Measurements from ENCODE around the gene KIF27.

KIF27 gene

GRCh38 chr9:83960991-83961390, 39.8 kb upstream of the KIF27 start:
- Histone ChIP-seq H2AK5ac (ENCODE audit: low read length) (no peak overlapping the region), H3K4me2 (ENCODE audit: low read length) (no peak overlapping the region), H4K8ac (ENCODE audit: low read depth, low read length) (no peak overlapping the region), H3K36me3 (ENCODE audit: control insufficient read depth in 1 of 2, insufficient read depth in 2 of 2, low read length in 2 of 2) (no peaks in the 10 kb centered on the region), H3K79me1 (ENCODE audit: low read length) (peaks cover 5% of the 10 kb centered on the region), H2BK12ac (ENCODE audit: low read length) (no peak overlapping the region), H3K23ac (ENCODE audit: low read length) (no peak overlapping the region), H3K4me3 (ENCODE audit: low read depth, low read length) (no peak overlapping the region), H2BK120ac (ENCODE audit: insufficient read depth, low read length, poor library complexity) (no peak overlapping the region), H4K12ac (ENCODE audit: low read depth, low read length) (no peak overlapping the region), H3K4me1 (ENCODE audit: control insufficient read depth in 1 of 2, insufficient read depth in 2 of 2, low read length in 2 of 2) (peaks cover 3 to 6% of the 10 kb centered on the region in 2 experiments), H3K27ac (ENCODE audit: low read depth, low read length) (no peak overlapping the region), H3K9me3 (ENCODE audit: insufficient read depth, low read depth, low read length) (peaks cover 1% of the 10 kb centered on the region), H3K14ac (ENCODE audit: low read length) (no peak overlapping the region), H3K79me2 (ENCODE audit: control insufficient read depth, insufficient read depth, low read length, poor library complexity) (no peaks in the 10 kb centered on the region), H3K18ac (ENCODE audit: low read length) (no peak overlapping the region), H3K4ac (ENCODE audit: low read depth, low read length) (no peak overlapping the region), H3K27me3 (ENCODE audit: insufficient read depth, low read length) (no peaks in the 10 kb centered on the region), H3K9ac (ENCODE audit: low read length) (no peak overlapping the region), H4K91ac (ENCODE audit: low read depth, low read length) (no peak overlapping the region), H2AFZ (ENCODE audit: insufficient read depth, low read length, poor library complexity) (no peak overlapping the region), H2BK5ac (ENCODE audit: low read depth, low read length, poor library complexity) (no peak overlapping the region)
- WGBS (ENCODE audit: extremely low coverage, insufficient coverage, insufficient read length), result no CpG with 5 or more reads among the region's 5 CpGs
- no peak for DNase-seq

- no peak overlapping the region for H3K4me2 ChIP-seq (ENCODE audit: low read length)
- H3K9me3 ChIP-seq (ENCODE audit: insufficient read depth, low read depth, low read length), result peaks cover 1% of the 10 kb centered on the region
- no peak overlapping the region for H3K18ac ChIP-seq (ENCODE audit: low read length)
- no peaks in the 10 kb centered on the region for H3K36me3 ChIP-seq (ENCODE audit: control insufficient read depth in 1 of 2, insufficient read depth in 2 of 2, low read length in 2 of 2)
- no peak overlapping the region for H3K27ac ChIP-seq (ENCODE audit: low read depth, low read length)
- H4K91ac ChIP-seq (ENCODE audit: low read depth, low read length), result no peak overlapping the region
- H3K79me2 ChIP-seq (ENCODE audit: control insufficient read depth, insufficient read depth, low read length, poor library complexity), result no peaks in the 10 kb centered on the region
- no peak overlapping the region for H3K9ac ChIP-seq (ENCODE audit: low read length)
- no peaks in the 10 kb centered on the region for H3K27me3 ChIP-seq (ENCODE audit: insufficient read depth, low read length)
- no peak overlapping the region for H2BK5ac ChIP-seq (ENCODE audit: low read depth, low read length, poor library complexity)
- WGBS (ENCODE audit: extremely low coverage, insufficient coverage, insufficient read length), result no CpG with 5 or more reads among the region's 4 CpGs
- no peak overlapping the region for H2BK12ac ChIP-seq (ENCODE audit: low read length)
- H3K14ac ChIP-seq (ENCODE audit: low read length), result no peak overlapping the region
- no peak overlapping the region for H2BK120ac ChIP-seq (ENCODE audit: insufficient read depth, low read length, poor library complexity)
- H4K8ac ChIP-seq (ENCODE audit: low read depth, low read length), result no peak overlapping the region
- H2AK5ac ChIP-seq (ENCODE audit: low read length), result no peak overlapping the region
- H3K4ac ChIP-seq (ENCODE audit: low read depth, low read length), result no peak overlapping the region
- no peak overlapping the region for H2AFZ ChIP-seq (ENCODE audit: insufficient read depth, low read length, poor library complexity)
- no peak overlapping the region for H3K4me3 ChIP-seq (ENCODE audit: low read depth, low read length)
- DNase-seq, result no peak
- H3K4me1 ChIP-seq (ENCODE audit: control insufficient read depth in 1 of 2, insufficient read depth in 2 of 2, low read length in 2 of 2), result peaks cover 3 to 7% of the 10 kb centered on the region in 2 experiments
- H3K79me1 ChIP-seq (ENCODE audit: low read length), result peaks cover 5% of the 10 kb centered on the region
- H4K12ac ChIP-seq (ENCODE audit: low read depth, low read length), result no peak overlapping the region
- H3K23ac ChIP-seq (ENCODE audit: low read length), result no peak overlapping the region
These were observed 37.8 kb upstream of the KIF27 start for GRCh38 chr9:83959061-83959460.

- Histone ChIP-seq H3K27ac (ENCODE audit: low read depth, low read length) (no peak overlapping the region), H2AK5ac (ENCODE audit: low read length) (no peak overlapping the region), H3K18ac (ENCODE audit: low read length) (no peak overlapping the region), H3K14ac (ENCODE audit: low read length) (no peak overlapping the region), H3K79me1 (ENCODE audit: low read length) (peaks cover 5% of the 10 kb centered on the region), H2BK120ac (ENCODE audit: insufficient read depth, low read length, poor library complexity) (no peak overlapping the region), H4K8ac (ENCODE audit: low read depth, low read length) (peak overlapping the region; percentile 71), H3K9ac (ENCODE audit: low read length) (no peak overlapping the region), H3K79me2 (ENCODE audit: control insufficient read depth, insufficient read depth, low read length, poor library complexity) (no peaks in the 10 kb centered on the region), H3K36me3 (ENCODE audit: control insufficient read depth in 1 of 2, insufficient read depth in 2 of 2, low read length in 2 of 2) (no peaks in the 10 kb centered on the region), H3K4me1 (ENCODE audit: control insufficient read depth in 1 of 2, insufficient read depth in 2 of 2, low read length in 2 of 2) (peaks cover 0 to 4% of the 10 kb centered on the region in 2 experiments), H4K91ac (ENCODE audit: low read depth, low read length) (peak overlapping the region; percentile 5), H2AFZ (ENCODE audit: insufficient read depth, low read length, poor library complexity) (no peak overlapping the region), H2BK12ac (ENCODE audit: low read length) (no peak overlapping the region), H3K27me3 (ENCODE audit: insufficient read depth, low read length) (no peaks in the 10 kb centered on the region), H3K4ac (ENCODE audit: low read depth, low read length) (no peak overlapping the region), H3K4me2 (ENCODE audit: low read length) (no peak overlapping the region), H3K4me3 (ENCODE audit: low read depth, low read length) (no peak overlapping the region), H4K12ac (ENCODE audit: low read depth, low read length) (no peak overlapping the region), H2BK5ac (ENCODE audit: low read depth, low read length, poor library complexity) (no peak overlapping the region), H3K23ac (ENCODE audit: low read length) (no peak overlapping the region), H3K9me3 (ENCODE audit: insufficient read depth, low read depth, low read length) (peaks cover 1% of the 10 kb centered on the region)
- no peak for DNase-seq
- WGBS (ENCODE audit: extremely low coverage, insufficient coverage, insufficient read length), result no CpG with 5 or more reads among the region's 4 CpGs
These were observed 35.9 kb upstream of the KIF27 start for GRCh38 chr9:83957248-83957513.

- H3K4ac ChIP-seq (ENCODE audit: low read depth, low read length), result no peak overlapping the region
- H4K12ac ChIP-seq (ENCODE audit: low read depth, low read length), result peak overlapping the region; percentile 80
- H2BK12ac ChIP-seq (ENCODE audit: low read length), result no peak overlapping the region
- peak overlapping the region; percentile 61 for H4K91ac ChIP-seq (ENCODE audit: low read depth, low read length)
- peaks cover 5% of the 10 kb centered on the region for H3K79me1 ChIP-seq (ENCODE audit: low read length)
- peak overlapping the region; percentile 77 for H3K14ac ChIP-seq (ENCODE audit: low read length)
- H3K9ac ChIP-seq (ENCODE audit: low read length), result no peak overlapping the region
- peaks cover 0 to 4% of the 10 kb centered on the region in 2 experiments for H3K4me1 ChIP-seq (ENCODE audit: control insufficient read depth in 1 of 2, insufficient read depth in 2 of 2, low read length in 2 of 2)
- no peaks in the 10 kb centered on the region for H3K27me3 ChIP-seq (ENCODE audit: insufficient read depth, low read length)
- H3K27ac ChIP-seq (ENCODE audit: low read depth, low read length), result no peak overlapping the region
- peaks cover 1% of the 10 kb centered on the region for H3K9me3 ChIP-seq (ENCODE audit: insufficient read depth, low read depth, low read length)
- peak overlapping the region; percentile 61 for H3K18ac ChIP-seq (ENCODE audit: low read length)
- WGBS (ENCODE audit: extremely low coverage, insufficient coverage, insufficient read length), result 100% methylated on average over 1 of the region's 57 CpGs
- no peak overlapping the region for H2BK120ac ChIP-seq (ENCODE audit: insufficient read depth, low read length, poor library complexity)
- H4K8ac ChIP-seq (ENCODE audit: low read depth, low read length), result peak overlapping the region; percentile 89
- H2BK5ac ChIP-seq (ENCODE audit: low read depth, low read length, poor library complexity), result no peak overlapping the region
- no peak overlapping the region for H2AK5ac ChIP-seq (ENCODE audit: low read length)
- H3K79me2 ChIP-seq (ENCODE audit: control insufficient read depth, insufficient read depth, low read length, poor library complexity), result no peaks in the 10 kb centered on the region
- peak overlapping the region; percentile 43 for H3K4me3 ChIP-seq (ENCODE audit: low read depth, low read length)
- H3K36me3 ChIP-seq (ENCODE audit: control insufficient read depth in 1 of 2, insufficient read depth in 2 of 2, low read length in 2 of 2), result peaks cover 0 to 3% of the 10 kb centered on the region in 2 experiments
- H3K4me2 ChIP-seq (ENCODE audit: low read length), result peak overlapping the region; percentile 26
- DNase-seq, result peak; percentile 85 to 89
- no peak overlapping the region for H3K23ac ChIP-seq (ENCODE audit: low read length)
- H2AFZ ChIP-seq (ENCODE audit: insufficient read depth, low read length, poor library complexity), result peak overlapping the region; percentile 43
These were observed 35.4 kb upstream of the KIF27 start for GRCh38 chr9:83956436-83957247.

All from trophoblast cell (in vitro differentiated cells and primary cell).